GM19025 (cell line): ENCODE results near the gene ASPSCR1.
"Not testable (repeated sequence)": the region's sequence is repeated elsewhere in the genome, so short reads cannot be mapped to it uniquely, and the experiment has no call there.

Experiments used
- ATAC-seq: cut with Tn5 transposase; IDR thresholded peaks from one replicate; pipeline ENCODE4 v1.9.1; 2021; ENCODE audit warnings: mild to moderate bottlenecking, low read depth, moderate library complexity; ENCODE audit not compliant: unreplicated experiment

ASPSCR1 gene

GRCh38 chr17:81940538-81941483 is 36.6 kb upstream of the ASPSCR1 start:
- ATAC-seq, result no peak

GRCh38 chr17:81941484-81942166 is 35.8 kb upstream of the ASPSCR1 start:
- no peak for ATAC-seq

GRCh38 chr17:81942167-81942553 is 35.3 kb upstream of the ASPSCR1 start:
- no peak for ATAC-seq

GRCh38 chr17:81944858-81945257 is 32.6 kb upstream of the ASPSCR1 start:
- ATAC-seq, result no peak

- ATAC-seq, result no peak
Observed at GRCh38 chr17:81947189-81947588, 30.2 kb upstream of the ASPSCR1 start, which contains the start of gene MYADML2. MYADML2 (minus strand) TSS chr17:81947233; CDS start chr17:81941741, 5,492 bp downstream.

- ATAC-seq, result no peak
Observed at GRCh38 chr17:81948635-81949378, 28.6 kb upstream of the ASPSCR1 start.

GRCh38 chr17:81950501-81950900 is 26.9 kb upstream of the ASPSCR1 start:
- no peak for ATAC-seq

- no peak for ATAC-seq
Observed at GRCh38 chr17:81951785-81952684, 25.4 kb upstream of the ASPSCR1 start.

DNA sequence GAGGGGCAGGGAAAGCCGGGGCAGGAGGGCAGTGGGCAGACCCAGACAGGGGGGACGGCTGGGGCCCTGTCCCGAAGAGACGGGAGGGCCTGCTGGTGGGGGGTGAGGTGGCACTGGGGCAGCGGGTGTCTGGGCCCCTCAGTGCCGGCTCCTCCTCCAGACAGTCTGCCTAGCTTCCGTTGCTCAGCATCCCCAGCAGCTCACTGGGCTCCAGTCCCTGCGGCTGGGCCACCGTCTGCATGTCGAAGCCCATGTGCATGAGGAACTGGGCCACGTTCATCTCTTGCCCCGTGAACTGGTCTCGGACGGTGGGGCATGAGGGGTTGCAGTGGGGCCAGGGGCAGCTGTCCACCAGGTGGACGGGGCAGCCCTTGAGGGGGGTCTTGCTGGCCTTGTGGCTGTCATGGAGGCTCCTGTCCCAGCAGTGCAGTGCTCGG is 24.6 kb upstream of the ASPSCR1 start:
- no peak for ATAC-seq

DNA sequence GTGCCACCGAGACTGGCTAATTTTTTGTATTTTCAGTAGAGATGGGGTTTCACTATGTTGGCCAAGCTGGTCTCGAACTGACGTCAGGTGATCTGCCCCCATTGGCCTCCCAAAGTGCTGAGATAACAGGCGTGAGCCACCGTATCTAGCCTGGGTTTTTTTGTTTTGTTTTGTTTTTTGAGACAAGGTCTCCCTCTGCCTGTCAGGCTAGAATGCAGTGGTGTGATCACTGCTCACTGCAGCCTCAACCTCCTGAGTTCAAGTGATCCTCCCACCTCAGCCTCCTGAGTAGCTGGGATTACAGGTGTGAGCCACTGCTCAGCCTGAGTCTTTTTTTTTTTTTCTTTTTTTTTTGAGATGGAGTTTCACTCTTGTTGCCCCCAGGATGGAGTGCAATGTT is 24.0 kb upstream of the ASPSCR1 start:
- not testable (repeated sequence) for ATAC-seq

- no peak for ATAC-seq
Observed at GRCh38 chr17:81954131-81955057, 23.0 kb upstream of the ASPSCR1 start.

DNA sequence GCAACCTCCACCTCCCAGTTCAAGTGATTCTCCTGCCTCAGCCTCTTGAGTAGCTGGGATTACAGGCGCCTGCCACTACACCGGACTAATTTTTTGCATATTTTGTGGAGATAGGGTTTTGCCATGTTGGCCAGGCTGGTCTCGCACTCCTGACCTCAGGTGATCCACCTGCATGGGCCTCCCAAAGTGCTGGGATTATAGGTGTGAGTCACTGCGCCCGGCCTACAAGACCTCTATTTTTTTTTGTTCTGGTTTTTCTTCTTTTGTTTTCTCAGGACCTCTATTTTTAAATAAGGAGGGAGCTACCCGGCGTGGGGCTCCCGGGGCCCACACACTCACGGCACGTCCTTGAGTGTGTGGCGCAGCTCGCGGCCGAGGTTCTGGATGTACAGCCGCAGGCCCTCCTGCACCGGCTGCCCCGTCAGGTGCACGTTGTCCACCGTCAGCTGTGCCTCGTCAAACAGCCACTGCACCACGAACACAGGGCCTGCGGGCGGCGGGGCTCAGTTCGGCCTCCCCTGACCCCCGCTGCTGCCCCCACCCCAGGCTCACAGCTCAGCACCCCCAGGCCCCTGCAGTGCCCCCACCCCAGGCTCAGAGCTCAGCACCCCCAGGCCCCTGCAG is 22.3 kb upstream of the ASPSCR1 start:
- ATAC-seq, result no peak

DNA sequence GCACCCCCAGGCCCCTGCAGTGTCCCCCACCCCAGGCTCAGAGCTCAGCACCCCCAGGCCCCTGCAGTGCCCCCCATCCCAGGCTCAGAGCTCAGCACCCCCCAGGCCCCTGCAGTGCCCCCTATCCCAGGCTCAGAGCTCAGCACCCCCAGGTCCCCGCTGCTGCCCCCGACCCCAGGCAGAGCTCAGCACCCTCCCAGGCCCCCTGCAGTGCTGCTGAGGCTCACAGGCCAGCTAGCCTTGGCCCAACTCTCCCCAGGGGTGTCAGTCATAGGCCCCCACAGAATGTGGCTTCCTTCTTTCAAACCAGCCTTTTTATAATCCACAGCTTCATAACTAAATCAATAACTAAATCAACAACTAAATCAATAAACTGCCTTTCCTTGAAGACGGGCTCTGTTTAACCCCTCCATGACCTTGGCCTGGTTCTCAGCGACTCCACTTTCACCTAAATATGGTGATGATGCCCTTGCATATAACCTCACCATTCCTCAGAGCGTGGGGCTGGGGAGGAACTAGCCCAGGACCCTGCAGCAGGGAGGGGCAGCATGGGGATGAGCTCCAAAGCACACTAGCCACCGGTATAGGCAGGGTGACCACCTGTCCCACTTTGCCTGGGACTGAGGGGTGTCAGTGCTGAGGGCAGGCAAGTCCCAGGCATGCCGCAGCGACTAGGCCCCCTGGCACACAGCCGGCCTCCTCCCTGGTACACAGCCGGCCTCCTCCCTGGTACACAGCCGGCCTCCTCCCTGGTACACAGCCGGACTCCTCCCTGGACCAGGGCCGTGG is 21.5 kb upstream of the ASPSCR1 start:
- no peak for ATAC-seq

- ATAC-seq, result no peak
Observed at GRCh38 chr17:81956607-81957589, 20.5 kb upstream of the ASPSCR1 start.

- ATAC-seq, result no peak
Observed at GRCh38 chr17:81957691-81958432, 19.6 kb upstream of the ASPSCR1 start.
